SU-DHL-6 (cell line): Measurements from ENCODE around the gene PSMD14.

Experiments
- H2AFZ ChIP-seq: fragments of 200-600 bp; sonication (generic); 2 replicates; pipeline ENCODE4 v1.6.1; 2014; ENCODE audit warnings: low read depth, mild to moderate bottlenecking, moderate library complexity, mixed read lengths, antibody characterized with exemption, low read length; ENCODE audit not compliant: severe bottlenecking
- H3F3A ChIP-seq: fragments of 200-600 bp; shearing (Covaris generic); 2 replicates; pipeline ENCODE4 v1.6.0; 2016; ENCODE audit warnings: antibody characterized with exemption, mild to moderate bottlenecking; ENCODE audit not compliant: insufficient read depth
- H3K27ac ChIP-seq: fragments of 200-600 bp; sonication (generic); 2 replicates; pipeline ENCODE4 v1.5.1; 2016; ENCODE audit warnings: low read depth, mild to moderate bottlenecking, low read length, moderate library complexity, mixed read lengths
- H3K27me3 ChIP-seq: fragments of 200-600 bp; sonication (generic), shearing (Covaris generic); 2 replicates; pipeline ENCODE4 v1.6.0; 2014; ENCODE audit warnings: mild to moderate bottlenecking, low read length
- H3K36me3 ChIP-seq: fragments of 200-600 bp; sonication (generic); 2 replicates; pipeline ENCODE4 v1.6.1; 2014; ENCODE audit warnings: mild to moderate bottlenecking, low read length, mixed read lengths
- H3K4me2 ChIP-seq: fragments of 300-600, 200-600 bp; shearing (Covaris generic), sonication (generic); 2 replicates; pipeline ENCODE4 v1.6.0; 2014; ENCODE audit warnings: low read length, low read depth, mild to moderate bottlenecking; ENCODE audit not compliant: poor library complexity, severe bottlenecking
- H3K4me3 ChIP-seq: fragments of 200-600 bp; sonication (generic); 2 replicates; pipeline ENCODE4 v1.5.1; 2014; ENCODE audit warnings: antibody characterized with exemption, low read length, mild to moderate bottlenecking, mixed read lengths; ENCODE audit not compliant: insufficient read depth, poor library complexity, severe bottlenecking
- H3K79me2 ChIP-seq: fragments of 200-600 bp; sonication (generic); 2 replicates; pipeline ENCODE4 v1.6.1; 2014; ENCODE audit warnings: mild to moderate bottlenecking, low read length, moderate library complexity; ENCODE audit not compliant: insufficient read depth
- H3K9ac ChIP-seq: fragments of 200-600 bp; sonication (generic); 2 replicates; pipeline ENCODE4 v1.7.0; 2014; ENCODE audit warnings: mild to moderate bottlenecking, low read length
- H3K9me2 ChIP-seq: fragments of 200-600 bp; sonication (generic); replicated peaks from 2 replicates; pipeline ENCODE4 v1.6.1; 2014; ENCODE audit warnings: low read length; ENCODE audit not compliant: insufficient read depth
- H3K9me3 ChIP-seq: fragments of 200-600 bp; sonication (generic); 2 replicates; pipeline ENCODE4 v1.6.1; 2014; ENCODE audit warnings: low read length, mixed read lengths; ENCODE audit not compliant: insufficient read depth
- H4K20me1 ChIP-seq: fragments of 200-600 bp; sonication (generic); 2 replicates; pipeline ENCODE4 v1.6.1; 2014; ENCODE audit warnings: low read depth, mild to moderate bottlenecking, antibody characterized with exemption, low read length, moderate library complexity, mixed read lengths
- CTCF ChIP-seq: fragments of 200-600 bp; sonication (generic); IDR thresholded peaks from one replicate; pipeline ENCODE4 v1.5.1; 2017; ENCODE audit warnings: antibody characterized with exemption, mild to moderate bottlenecking, low read length, moderate library complexity; ENCODE audit not compliant: insufficient read depth, poor library complexity, severe bottlenecking
- EZH2phosphoT487 ChIP-seq: fragments of 200-600 bp; sonication (generic), shearing (Covaris generic); conservative IDR thresholded peaks from 2 replicates; pipeline ENCODE4 v1.6.1; 2018; ENCODE audit warnings: mild to moderate bottlenecking, antibody characterized with exemption, low read length, moderate library complexity, mixed read lengths

PSMD14 gene

GRCh38 chr2:161316701-161317100, 8.5 kb downstream of the PSMD14 start:
- no peak overlapping the region for H3K4me3 ChIP-seq
- H3K9ac ChIP-seq = no peak overlapping the region
- peaks cover 9% of the 10 kb centered on the region; the same call in 1 of the 2 replicates for H3F3A ChIP-seq
- no peak overlapping the region for H3K27ac ChIP-seq
- no peak for TF ChIP-seq CTCF
- no peak for TF ChIP-seq EZH2phosphoT487
- no peaks in the 10 kb centered on the region for H3K9me2 ChIP-seq
- H3K27me3 ChIP-seq = no peaks in the 10 kb centered on the region
- no peak overlapping the region for H2AFZ ChIP-seq
- no peak overlapping the region for H3K4me2 ChIP-seq
- peaks cover 85% of the 10 kb centered on the region for H3K79me2 ChIP-seq
- H3K9me3 ChIP-seq = no peaks in the 10 kb centered on the region
- peaks cover 9% of the 10 kb centered on the region for H4K20me1 ChIP-seq
- peaks cover 29% of the 10 kb centered on the region for H3K36me3 ChIP-seq

GRCh38 chr2:161321944-161322648, 13.9 kb downstream of the PSMD14 start:
- Histone ChIP-seq H2AFZ (no peak overlapping the region), H3K36me3 (peaks cover 28% of the 10 kb centered on the region), H4K20me1 (peaks cover 3% of the 10 kb centered on the region), H3K9ac (no peak overlapping the region), H3K9me3 (no peaks in the 10 kb centered on the region), H3K9me2 (no peaks in the 10 kb centered on the region), H3F3A (0 out of 2 replicates have a peak, but pooled peaks cover 6% of the 10 kb centered on the region), H3K27me3 (no peaks in the 10 kb centered on the region), H3K79me2 (peaks cover 47% of the 10 kb centered on the region), H3K4me2 (no peak overlapping the region), H3K4me3 (no peak overlapping the region), H3K27ac (no peak overlapping the region)
- no peak for TF ChIP-seq EZH2phosphoT487
- no peak for TF ChIP-seq CTCF

GRCh38 chr2:161324876-161325275, 16.7 kb downstream of the PSMD14 start:
- Histone ChIP-seq H3K27ac (no peak overlapping the region), H3K4me2 (no peak overlapping the region), H3K27me3 (no peaks in the 10 kb centered on the region), H3F3A (no peaks in the 10 kb centered on the region), H3K79me2 (peaks cover 40% of the 10 kb centered on the region), H3K9me2 (no peaks in the 10 kb centered on the region), H3K9me3 (no peaks in the 10 kb centered on the region), H2AFZ (no peak overlapping the region), H3K36me3 (peaks cover 7% of the 10 kb centered on the region; the same call in 1 of the 2 replicates), H4K20me1 (no peaks in the 10 kb centered on the region; the same call in 1 of the 2 replicates), H3K9ac (no peak overlapping the region), H3K4me3 (no peak overlapping the region)
- TF ChIP-seq CTCF = no peak
- TF ChIP-seq EZH2phosphoT487 = no peak
